Smooth muscle cell of the umbilical artery (primary cell): ENCODE measurements around the gene MIS18A. TPM values are rescaled to one million over a fixed set of nuclear protein-coding genes. Genes with fewer than 3 reads are reported as not detected.

ENCODE experiments used
- total RNA-seq: library from RNA; depleted of rRNA; stranded (reverse); fragments of >200 nt; gene quantifications from 2 replicates; pipeline ENCODE4 v1.2.3, GENCODE V29; 2014

MIS18A gene, protein sequence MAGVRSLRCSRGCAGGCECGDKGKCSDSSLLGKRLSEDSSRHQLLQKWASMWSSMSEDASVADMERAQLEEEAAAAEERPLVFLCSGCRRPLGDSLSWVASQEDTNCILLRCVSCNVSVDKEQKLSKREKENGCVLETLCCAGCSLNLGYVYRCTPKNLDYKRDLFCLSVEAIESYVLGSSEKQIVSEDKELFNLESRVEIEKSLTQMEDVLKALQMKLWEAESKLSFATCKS
- 3.9 and 7.7 TPM in 2 replicates for total RNA-seq

DNA sequence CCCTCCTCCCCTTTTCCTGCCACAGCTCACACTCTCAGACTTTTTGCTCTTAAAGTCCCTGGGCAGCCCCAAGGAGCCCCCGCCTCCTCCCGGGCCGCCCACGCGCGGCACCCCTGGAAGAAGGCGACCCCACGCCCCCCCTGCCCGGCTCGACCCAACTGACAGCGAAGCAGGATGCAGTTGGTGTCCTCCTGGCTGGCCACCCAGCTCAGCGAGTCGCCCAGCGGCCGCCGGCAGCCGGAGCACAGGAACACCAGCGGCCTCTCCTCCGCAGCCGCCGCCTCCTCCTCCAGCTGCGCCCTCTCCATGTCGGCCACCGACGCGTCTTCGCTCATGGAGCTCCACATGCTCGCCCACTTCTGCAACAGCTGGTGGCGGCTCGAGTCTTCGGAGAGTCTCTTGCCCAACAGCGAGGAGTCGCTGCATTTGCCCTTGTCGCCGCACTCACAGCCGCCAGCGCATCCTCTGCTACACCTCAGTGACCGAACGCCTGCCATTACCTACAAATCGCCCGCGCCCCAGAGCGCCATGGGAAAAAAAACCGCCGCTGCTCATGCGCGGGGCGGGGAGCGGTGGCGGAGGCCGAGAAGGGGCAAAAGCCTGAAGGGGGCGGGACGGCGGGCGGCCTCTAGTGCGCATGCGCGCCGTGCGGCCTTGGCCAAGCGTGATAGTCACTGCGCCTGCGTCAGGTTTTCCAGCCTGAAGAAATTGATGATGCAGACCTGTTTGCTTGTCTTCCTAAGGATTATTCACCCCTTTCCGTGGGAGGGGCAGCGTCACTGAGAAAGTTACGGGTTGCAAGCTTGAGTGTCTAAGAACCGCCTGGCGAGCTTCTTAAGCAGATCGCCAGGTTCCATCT is at the start of gene MIS18A:
TSS of gene MIS18A (minus strand) at position 532 of the 859 bp plus-strand sequence. CDS start at position 497, 35 bp downstream.

DNA sequence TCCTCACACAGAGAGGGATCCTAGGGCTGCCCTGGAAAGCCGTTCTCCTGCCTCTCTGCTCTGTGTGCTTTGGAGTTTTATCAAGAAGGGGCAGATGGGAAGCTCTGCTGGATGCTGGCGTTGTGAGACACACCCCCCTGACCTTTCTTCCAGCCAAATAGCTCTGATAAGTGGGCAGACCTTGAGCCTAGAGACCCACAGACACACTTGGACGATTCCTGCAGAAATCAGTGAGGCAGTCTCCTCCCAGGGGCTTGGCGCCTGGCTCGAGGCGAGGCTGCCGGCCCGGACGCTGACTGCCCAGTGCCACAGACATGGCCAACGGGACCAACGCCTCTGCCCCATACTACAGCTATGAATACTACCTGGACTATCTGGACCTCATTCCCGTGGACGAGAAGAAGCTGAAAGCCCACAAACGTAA is 19.8 kb upstream of the MIS18A start, which contains the start of gene MRAP:
TSS of gene MRAP (plus strand) at position 198 of the 424 bp plus-strand sequence. CDS start at position 315, 117 bp downstream.

Other genes with a start within 250 kb of the MIS18A start
- not detected in 2 replicates for gene MRAP, start 19.8 kb upstream of the MIS18A start, total RNA-seq
- 12.5 and 43.5 TPM in 2 replicates for gene URB1, start 114.0 kb upstream of the MIS18A start, total RNA-seq
- 4.2 and 5.8 TPM in 2 replicates for gene EVA1C, start 133.7 kb upstream of the MIS18A start, total RNA-seq